ENCODE results near the gene GJD2.

Gene GJD2

DNA sequence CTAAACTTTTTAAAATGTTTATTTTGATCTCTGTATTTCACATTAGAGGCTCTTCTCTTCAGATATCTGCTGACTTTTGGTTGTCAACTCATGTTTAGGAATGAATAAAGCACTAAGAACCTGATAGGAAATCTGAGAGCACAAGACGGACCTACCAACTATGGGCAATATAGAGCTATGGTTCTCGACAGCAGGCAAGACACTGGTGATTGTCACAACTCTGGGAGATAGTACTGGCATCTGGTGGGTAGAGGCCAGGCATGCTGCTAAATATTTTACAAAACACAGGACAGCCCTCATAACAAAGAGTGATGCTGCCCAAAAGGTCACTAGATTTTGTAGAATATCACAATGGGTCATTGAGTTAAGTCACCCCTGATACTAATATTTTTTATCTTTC lies 17.5 kb upstream of the GJD2 start:
- DNase-seq, result no peak

DNA sequence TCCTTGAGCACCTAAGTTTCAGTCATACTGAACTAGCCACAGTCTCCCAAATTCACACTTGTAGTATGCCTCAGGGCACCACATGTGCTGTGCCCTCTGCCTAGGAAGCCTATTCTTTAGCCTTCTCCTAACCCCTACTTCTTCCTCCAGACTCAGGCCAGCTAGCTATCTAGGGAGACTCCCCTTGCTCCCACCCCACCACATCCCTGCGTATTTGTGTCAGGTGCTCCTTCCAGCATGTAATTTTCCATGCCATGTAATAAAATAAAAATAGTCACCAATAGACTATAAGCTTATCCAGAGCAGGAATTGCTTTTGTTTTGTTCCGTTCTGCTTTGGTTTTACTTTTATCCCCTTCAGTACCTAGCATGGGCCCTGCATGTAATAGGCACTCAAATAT lies 14.9 kb upstream of the GJD2 start:
- DNase-seq, result peak; percentile 17

DNA sequence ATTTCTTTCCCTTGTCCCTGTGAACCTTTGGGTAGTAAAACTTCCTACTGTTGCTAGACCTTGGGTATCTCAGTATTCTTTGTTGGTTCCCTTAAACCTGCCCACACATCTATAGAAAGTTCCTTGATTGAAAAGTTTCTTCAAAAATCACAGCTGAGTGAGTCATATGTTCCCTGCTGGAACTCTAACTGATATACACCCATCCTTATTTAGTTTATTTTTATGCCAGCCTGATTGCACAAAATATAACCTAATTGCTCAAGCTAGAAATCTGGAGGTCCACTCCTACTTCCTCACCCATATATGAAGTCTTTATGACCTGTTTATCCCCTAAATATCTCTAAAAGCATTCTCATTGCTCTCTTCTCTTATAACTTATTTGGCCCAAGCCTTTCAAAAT lies 13.7 kb upstream of the GJD2 start:
- no peak for DNase-seq

DNA sequence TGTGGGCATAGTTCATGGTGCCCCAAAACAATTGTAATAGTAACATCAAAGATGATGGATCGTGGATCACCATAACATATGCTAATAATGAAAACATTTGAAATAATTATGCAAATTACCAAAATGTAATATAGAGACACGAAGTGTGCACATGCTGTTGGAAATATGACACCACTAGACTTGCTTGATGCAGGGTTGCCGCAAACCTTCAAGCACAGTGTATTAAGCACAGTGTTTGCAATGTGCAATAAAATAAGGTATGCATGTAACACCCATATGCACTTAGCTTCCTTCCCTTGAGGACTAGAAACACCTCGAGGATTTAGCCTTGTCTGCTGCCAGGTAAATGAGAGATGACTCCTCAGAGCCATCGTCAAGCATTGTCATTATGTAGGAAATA lies 10.9 kb upstream of the GJD2 start:
- no peak for DNase-seq

DNA sequence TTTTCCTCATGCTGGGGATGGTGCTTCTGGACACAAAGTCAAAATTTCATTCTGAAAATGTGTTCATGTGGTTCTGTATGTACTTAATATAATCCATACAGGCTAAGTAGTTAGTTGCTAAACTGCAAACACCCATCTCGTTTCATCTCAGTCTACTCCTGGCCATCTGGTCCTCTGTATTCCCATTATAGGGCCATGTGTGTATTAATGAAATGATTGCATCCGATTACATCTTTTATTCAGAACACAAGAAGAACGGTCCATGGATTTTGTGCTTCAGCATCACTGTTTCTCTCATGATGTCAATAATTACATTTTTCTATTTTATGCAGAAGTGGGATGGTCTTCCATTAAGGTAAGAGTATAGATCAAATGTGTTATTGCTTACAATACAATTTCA lies 6.1 kb upstream of the GJD2 start:
- DNase-seq, result no peak

DNA sequence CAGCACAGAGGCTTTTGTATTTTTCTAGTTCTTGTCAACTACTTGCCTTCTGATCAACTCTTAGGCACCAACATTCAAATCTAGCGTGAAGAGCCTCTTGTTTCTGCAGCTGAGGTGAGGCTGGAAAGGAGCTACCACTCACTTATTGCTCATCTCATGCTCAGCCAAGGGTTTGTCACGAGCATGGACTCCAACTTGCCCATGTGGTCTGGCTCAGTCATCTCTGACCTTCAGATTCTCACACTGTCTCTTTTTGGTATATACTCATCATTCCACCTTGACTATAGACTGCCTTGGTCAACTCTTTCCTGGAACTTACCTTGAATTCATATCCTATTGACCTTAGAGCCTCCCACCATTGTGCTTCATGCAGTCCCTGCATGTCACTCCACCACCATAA lies 5.2 kb upstream of the GJD2 start:
- no peak for DNase-seq

DNA sequence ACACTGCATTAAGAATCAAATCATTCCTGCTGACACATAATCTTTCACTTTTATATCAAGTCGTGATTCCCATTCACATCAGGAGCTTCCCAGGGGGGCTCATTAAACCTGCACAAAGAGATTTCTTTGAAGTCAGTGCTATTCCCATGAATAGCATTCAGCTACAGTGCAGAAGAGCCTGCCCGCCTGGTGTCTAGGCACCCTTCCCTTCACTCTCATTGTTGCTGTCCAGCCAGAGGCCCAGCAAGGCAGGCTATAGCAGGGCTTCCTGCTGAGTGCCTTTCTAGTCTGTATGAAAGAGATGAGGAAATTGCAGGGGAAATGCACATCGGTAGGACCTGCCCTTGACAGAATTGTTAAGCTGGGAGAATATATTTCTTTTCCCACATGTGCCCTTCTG lies 4.5 kb upstream of the GJD2 start:
- peak; percentile 12 for DNase-seq

DNA sequence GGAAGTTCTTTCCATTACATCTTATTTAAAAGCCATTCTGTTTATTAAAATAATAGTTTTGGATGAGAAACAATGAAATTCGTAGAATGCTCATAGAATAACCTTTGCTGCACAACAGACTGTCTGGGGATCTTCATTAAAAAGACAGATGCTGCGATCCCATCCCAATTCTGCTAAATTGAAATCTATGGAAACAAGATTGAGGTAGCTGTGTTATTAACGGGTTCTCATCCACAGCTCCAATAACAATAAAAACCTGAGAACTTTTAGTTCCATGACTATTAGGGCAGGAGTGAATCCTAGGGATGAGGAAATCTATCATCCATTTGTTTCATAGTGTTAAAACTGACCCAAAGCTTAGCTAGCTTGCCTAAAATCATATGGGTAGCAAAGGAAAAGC lies 2.5 kb upstream of the GJD2 start:
- DNase-seq, result no peak

DNA sequence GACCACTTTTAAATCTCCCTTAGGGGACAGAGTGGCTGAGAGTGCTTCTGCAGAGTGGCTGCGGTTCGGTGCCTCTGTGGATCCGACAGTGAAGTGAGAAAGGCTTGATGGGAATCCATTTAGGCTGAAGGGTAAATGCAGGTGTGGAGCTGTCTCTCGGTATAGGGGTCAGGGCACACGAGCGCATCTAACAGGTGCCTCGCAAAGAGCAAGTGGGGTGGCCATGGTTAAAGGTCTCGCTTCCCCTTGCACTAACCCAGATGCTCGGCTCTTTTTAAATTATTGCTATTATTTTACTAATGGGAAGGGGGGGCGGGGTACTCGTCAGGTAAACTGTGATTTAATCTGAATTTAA lies 598 bp upstream of the GJD2 start:
- DNase-seq, result no peak

DNA sequence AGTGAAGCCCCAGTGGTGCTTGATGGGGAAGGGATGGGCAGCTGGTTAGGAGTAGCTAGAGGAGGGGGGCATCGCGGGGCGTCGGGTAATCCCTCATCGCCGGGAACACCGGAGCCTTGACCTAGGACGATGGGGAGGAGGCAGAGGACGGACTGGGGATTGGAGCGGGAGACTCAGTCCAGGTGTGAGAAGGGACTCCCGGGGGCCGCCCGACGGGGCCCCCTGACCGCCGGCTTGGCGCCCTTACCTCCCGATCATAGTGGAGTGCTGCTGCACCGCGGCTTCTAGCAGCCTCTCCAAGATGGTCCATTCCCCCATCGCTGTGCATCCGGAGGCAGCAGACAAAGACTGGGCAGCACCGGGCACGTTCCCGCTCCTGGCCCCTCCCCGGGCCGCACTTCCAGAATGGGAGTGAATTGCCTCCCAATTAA lies 612 bp downstream of the GJD2 start:
- peak; percentile 41 for DNase-seq

DNA sequence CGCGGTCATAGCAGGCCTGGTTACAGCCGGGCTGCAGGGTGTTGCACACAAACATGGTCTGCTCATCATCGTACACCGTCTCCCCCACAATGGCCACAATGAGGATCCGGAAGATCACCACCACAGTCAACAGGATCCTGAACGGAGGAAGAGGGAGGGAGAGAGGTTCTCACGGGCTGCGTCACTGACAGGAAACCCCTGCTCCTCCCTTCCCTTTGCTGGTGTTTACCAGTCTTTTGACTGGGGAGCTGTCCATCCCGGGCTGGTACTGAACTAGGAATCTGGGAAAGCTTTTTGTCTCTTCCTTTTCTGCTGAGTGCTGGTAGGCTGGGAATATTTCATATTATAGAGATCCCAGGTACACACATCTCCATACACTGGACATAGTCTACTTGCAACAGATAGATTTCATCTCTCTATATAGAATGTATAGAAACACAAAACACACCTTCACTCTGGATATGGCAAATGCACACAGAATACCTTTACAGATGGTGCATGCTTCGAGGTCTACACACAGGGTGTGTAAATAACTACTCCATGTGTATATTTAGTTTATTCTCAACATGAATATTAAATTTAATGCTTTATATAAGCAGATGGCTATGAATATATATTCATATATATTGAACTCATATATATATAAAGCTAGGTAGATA lies 1.4 kb downstream of the GJD2 start:
- DNase-seq, result peak; percentile 88

DNA sequence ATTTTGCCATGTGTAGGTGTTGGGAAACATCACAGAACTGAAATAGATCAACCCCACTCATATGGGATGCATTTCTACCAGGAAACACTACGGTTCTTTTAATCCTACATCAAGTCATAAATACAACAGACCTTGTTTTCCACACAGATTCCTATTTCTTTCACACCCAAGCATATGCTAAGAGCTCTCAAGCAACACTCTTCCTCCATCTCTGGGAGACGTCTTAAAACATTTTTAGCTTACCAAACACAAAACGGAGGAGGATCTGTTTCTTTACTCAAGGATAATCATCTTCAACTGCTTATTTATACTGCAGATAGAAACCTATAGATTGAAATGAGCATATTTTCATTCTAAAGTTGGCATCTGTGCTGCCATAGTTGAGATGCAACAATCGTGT lies 5.1 kb downstream of the GJD2 start:
- no peak for DNase-seq

DNA sequence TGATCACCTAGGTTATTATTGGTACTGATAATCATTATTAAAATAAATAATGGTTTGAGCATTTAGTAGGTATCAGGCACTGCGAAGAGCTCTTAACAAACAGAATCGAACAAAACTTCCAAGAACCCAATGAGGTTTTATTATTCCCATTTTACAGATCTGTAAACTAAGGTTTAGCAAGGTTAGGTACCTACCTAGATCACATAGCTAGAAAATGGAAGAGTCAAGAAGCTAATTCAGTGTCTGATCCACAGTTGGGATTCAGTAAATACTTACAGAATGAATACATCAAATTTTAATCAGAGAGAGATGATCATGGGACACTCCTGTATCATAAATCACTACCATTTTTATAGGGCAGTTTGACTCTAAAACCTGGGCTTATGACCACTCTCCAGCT lies 15.5 kb downstream of the GJD2 start:
- no peak for DNase-seq

DNA sequence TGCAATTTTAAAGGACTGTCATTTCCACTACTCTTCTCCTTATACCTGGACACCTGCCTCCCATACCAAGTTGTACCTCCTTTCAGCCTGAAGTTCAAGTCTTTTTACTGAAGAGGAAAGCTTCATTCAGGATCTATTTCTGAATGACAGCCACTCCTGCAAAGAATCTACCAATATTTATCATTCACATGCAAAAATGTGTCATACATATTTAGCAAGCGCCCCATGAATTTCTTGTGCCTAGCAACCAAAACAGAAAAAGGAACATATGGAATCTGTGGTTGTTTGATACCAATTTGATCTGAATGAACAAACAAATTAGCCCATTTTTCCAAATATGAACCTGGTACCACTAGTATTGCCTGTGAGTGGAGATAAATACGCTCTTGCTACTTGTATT lies 16.8 kb downstream of the GJD2 start:
- DNase-seq, result no peak

DNA sequence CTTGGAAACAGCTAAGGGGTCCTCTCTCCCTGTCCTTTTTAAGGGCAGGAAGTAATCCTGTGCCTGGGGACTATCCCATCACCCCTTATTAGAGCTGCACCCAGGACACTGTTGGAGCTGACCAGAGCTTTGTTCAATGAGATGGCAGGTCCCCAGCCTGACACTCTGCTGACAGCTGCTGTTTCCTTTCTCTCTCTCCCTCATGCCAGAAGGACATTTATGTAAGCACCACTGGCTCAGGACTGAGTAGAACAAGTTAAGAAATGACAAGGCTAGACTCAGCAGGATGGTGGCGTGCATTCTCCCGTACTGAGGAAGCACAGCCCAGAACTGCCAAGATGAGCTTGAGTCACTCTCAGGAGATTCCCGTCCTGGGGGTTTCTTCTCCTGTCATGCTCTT lies 17.3 kb downstream of the GJD2 start:
- peak; percentile 61 for DNase-seq

DNA sequence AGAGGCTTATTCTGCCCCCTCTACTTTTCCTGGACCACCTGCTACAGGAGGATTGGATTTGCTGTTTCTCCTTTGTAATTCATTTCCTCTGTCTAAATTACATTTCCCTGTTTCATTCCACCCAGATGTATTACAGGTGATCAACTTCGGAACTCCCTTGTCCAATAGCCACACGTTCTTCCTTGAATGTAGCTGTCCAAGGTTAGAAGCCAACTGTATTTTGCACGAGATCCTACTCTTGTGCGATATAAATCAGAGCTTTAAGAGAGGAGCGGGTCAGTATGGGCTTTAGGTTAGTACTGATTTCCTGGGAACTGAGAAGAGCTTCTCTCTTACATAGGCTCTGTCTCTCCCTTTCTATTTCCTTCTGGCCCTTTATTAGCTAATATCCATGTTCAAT lies 20.5 kb downstream of the GJD2 start:
- DNase-seq, result no peak

DNA sequence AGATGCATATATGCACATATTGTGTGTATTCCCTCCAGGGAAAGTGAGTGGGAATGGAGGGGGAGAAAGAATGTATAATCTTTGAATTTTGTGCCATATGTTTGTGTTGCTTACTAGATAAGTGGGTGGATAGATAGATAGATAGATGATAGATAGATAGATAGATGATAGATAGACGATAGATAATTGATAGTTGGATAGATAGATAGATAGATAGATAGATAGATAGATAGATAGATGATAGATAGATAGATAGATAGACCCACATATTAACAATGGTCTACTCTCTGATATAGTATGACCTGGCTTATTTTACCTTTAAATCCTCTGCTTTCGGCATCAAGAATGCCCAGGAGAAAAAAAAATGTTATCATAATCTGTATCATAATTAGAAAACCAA lies 21.2 kb downstream of the GJD2 start:
- DNase-seq, result no peak

DNA sequence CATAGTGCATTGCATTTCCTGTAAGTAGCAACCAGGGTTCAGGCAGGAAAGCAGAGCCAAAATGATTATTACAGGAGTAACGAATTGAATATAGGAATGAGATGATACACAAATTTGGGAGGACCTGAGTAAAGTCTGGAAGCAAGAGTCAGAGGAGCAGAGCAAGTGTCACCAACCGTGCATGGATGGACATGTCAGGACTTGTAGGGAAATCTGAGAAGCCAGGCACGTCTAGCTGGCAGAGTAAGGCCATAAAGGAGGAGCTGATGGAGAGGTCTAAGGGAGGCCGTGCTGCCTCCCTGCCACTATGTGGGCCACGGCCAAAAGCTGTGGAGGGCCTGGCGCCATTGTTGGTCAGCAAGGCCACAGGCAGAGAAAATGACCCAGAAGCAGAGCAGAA lies 22.4 kb downstream of the GJD2 start:
- no peak for DNase-seq

DNA sequence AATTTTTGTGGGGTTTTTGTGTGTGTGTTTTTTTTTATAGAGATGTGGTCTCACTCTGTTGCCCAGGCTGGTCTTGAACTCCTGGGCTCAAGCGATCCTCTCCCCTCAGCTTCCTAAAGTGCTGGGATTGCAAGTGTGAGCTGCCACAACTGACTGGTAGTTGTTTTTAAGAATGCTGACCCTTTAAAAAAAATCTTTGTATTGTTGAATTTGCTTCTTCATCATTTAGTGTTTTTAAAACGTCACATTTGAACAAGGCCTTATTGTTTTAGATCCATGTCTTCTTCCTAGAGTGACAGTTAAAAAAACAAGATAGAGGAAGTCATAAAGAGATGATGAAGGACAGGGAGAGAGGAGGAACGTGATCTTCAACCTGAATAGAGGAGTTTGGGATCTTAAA lies 24.1 kb downstream of the GJD2 start:
- no peak for DNase-seq

DNA sequence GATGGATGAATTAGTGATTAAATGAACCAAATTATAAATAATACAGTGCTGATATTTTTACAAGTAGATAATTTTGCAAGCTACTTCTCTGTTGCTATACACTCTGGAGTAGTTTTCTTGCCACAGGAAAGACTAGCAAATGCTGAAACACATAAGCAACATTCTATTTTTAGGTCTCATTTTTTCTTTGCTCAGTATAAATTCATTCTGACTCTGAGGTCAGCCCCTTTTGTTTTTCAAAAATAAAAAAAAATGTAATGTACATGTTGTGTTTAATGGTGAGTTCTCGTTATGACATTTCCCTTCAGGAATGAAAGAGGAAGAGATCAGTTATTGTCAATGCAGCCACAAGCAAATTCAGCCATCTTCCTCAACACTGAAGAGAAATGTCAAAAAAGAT lies 24.9 kb downstream of the GJD2 start:
- DNase-seq, result no peak

DNA sequence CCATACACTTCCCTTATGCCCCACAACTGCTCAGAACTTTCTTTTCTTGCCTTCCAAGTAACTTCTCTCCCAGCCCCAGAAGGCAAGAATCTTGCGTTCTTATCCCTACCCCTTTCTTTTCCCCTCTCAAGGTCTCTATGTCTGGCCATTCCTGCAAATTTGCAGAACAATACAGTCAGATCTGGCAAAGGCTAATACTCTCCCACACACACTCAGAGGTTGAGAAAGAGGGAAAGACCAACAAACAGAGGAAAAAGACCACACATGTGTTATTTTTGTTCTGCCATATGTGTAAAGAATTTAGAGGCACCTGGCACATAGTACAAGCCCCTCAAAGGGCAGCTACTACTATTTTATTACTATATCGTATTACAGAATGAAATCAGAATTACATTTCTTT lies 25.7 kb downstream of the GJD2 start:
- DNase-seq, result no peak

DNA sequence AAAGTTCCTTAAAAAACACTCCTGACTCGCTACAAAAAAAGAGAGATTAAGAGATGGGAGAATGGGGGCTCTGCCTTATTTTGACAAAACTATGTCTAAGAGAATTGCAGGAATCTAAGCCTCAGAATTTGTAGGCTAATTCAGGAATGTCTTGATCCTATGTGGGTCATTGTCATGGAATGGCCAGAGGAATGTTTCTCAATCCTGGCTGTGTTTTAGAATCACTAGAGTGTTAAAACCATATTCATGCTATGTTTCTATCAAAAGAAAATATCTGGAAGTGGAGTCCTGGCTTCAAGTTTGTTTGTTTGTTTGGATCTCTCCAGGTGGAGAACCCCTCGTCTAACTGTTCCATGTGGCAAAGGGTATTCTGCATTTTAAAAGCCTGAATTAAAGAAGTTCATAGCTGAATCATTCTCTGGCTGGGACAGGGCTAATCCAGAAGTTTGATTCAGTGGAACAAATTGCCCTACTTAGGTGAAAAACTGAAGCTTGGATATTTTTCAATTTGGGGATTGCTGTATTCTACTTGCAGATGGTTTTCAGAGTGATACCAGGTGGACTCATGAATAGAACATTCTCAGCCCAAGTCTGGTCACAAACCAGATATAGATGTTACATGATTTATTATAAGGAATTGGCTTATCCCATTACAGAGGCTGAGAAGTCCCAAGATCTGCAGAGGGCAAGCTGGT lies 28.2 kb downstream of the GJD2 start:
- no peak for DNase-seq

DNA sequence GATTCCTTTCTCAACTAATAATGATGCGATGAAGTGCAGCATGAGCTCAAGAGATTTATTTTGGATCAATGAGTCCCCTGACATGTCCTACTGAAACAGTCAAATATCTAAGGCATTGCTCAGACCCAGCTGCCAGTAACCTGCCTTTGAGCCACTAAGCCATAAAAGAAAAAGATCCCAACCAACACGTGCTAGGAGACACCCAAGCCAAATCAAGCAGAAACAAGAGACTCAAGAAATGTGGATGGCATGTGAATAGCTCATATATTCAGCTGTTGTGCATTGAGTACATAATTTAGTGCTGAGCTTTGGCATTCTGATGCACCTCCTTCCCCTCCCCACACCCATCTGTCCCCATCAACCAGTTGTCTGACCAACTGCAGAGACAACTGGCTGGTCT lies 29.2 kb downstream of the GJD2 start:
- peak; percentile 33 for DNase-seq

DNA sequence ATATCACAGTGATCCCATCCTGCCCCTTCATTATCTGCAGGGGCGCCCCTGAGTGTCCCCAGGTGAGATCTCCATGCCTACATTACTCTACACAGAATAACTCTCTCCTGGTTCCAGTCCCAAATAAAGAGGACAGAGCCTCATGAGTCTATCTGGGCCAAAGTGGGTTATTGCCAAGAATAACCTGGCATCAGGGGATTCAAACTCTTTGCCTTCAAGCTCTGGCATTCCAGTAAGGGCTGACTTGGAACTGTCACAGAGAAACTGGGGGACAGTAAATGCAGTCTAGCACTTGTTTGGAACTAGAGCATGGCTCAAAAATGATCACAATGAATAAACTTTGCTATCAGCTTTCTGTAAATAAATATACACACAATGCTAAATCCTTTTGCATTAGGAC lies 30.3 kb downstream of the GJD2 start:
- no peak for DNase-seq

DNA sequence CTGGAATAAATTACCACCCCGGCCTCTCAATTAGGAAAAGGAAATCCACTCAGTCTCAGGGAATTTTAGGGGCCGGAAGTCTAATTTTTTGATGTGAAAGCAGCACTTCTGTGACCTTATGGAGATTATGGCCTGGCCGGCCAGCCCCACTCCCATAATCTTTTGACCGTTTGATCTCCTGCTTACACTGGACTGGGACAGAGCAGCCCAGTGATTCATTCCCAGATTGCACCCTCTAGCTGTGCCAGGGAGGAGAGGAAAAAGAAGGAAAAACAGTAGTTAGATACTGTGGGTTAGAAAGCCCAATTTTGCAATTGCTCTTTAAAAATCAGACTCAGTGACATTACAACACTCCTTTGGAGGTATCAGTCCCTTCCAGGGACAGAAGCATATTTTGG lies 32.4 kb downstream of the GJD2 start:
- DNase-seq, result no peak

Measured in eye (tissue), 1 donor.